ENCODE results near the gene HS3ST5.
"Not testable (repeated sequence)": the region's sequence is repeated elsewhere in the genome, so short reads cannot be mapped to it uniquely, and the experiment has no call there.

Gene HS3ST5

GRCh38 chr6:114315831-114316595, 26.8 kb downstream of the HS3ST5 start:
- TF ChIP-seq CTCF (IDR thresholded peaks at IDR 0.05; ENCODE audit: insufficient read depth, low read depth, low read length, missing control alignments): no peak
- H3K4me3 ChIP-seq (ENCODE audit: low read depth, low read length): no peak overlapping the region
- DNase-seq (ENCODE audit: low read depth): no peak

GRCh38 chr6:114313816-114314215, 29.0 kb downstream of the HS3ST5 start:
- H3K4me3 ChIP-seq (ENCODE audit: low read depth, low read length); DNase-seq (ENCODE audit: low read depth): not testable (repeated sequence)

GRCh38 chr6:114312931-114313330, 29.9 kb downstream of the HS3ST5 start:
- peak; percentile 16 for DNase-seq (ENCODE audit: low read depth)

GRCh38 chr6:114310053-114310452, 32.8 kb downstream of the HS3ST5 start:
- H3K4me3 ChIP-seq (ENCODE audit: low read depth, low read length): no peak overlapping the region
- TF ChIP-seq CTCF (IDR thresholded peaks at IDR 0.05; ENCODE audit: insufficient read depth, low read depth, low read length, missing control alignments): no peak
- DNase-seq (ENCODE audit: low read depth): no peak

More at GRCh38 chr6:114312931-114313330, 29.9 kb downstream of the HS3ST5 start:
- no peak overlapping the region for H3K4me3 ChIP-seq (ENCODE audit: low read depth, low read length)
- TF ChIP-seq CTCF (IDR thresholded peaks at IDR 0.05; ENCODE audit: insufficient read depth, low read depth, low read length, missing control alignments): no peak

GRCh38 chr6:114304304-114304887, 38.4 kb downstream of the HS3ST5 start:
- peak; percentile 33 for TF ChIP-seq CTCF (IDR thresholded peaks at IDR 0.05; ENCODE audit: insufficient read depth, low read depth, low read length, missing control alignments)
- no peak overlapping the region for H3K4me3 ChIP-seq (ENCODE audit: low read depth, low read length)
- DNase-seq (ENCODE audit: low read depth): peak; percentile 10

- no peak for DNase-seq (ENCODE audit: low read depth)
- no peak overlapping the region for H3K4me3 ChIP-seq (ENCODE audit: low read depth, low read length)
- TF ChIP-seq CTCF (IDR thresholded peaks at IDR 0.05; ENCODE audit: insufficient read depth, low read depth, low read length, missing control alignments): no peak
These were observed 41.1 kb downstream of the HS3ST5 start for GRCh38 chr6:114301596-114302219.

GRCh38 chr6:114297135-114297534, 45.7 kb downstream of the HS3ST5 start:
- no peak for DNase-seq (ENCODE audit: low read depth)
- H3K4me3 ChIP-seq (ENCODE audit: low read depth, low read length): no peak overlapping the region
- TF ChIP-seq CTCF (IDR thresholded peaks at IDR 0.05; ENCODE audit: insufficient read depth, low read depth, low read length, missing control alignments): no peak

Measured in GM12865 (cell line).